HepG2 (cell line): ENCODE results near the gene RRN3. TPM values are rescaled to one million over a fixed set of nuclear protein-coding genes. Genes with fewer than 3 reads are reported as not detected.
"Not testable (repeated sequence)": the region's sequence is repeated elsewhere in the genome, so short reads cannot be mapped to it uniquely, and the experiment has no call there.

Source experiments
- ATAC-seq: fragments of 200-7000 bp; cut with Tn5 transposase; 3 replicates; pipeline ENCODE4 v1.9.1; 2020; ENCODE audit warnings: mild to moderate bottlenecking, moderate library complexity
- BruUV-seq: library from RNA; stranded (reverse); fragments of 400-500 nt; replicated peaks from 2 replicates; lab custom pipeline; 2021; lab: Mats Ljungman, UMichigan
- CTCF ChIA-PET: fragments of 300-600 bp; formaldehyde crosslinking; extraction: SDS; loops from one replicate; lab custom pipeline; 2021; ENCODE audit warnings: low total read pairs, inconsistent platforms, low intra/inter-chr PET ratio; lab: Yijun Ruan, JAX
- POLR2A ChIA-PET: fragments of 350-600 bp; sonication (Branson Sonifier 250); formaldehyde crosslinking; loops from one replicate; lab custom pipeline; 2020; ENCODE audit warnings: antibody characterized with exemption, inconsistent platforms; lab: Yijun Ruan, JAX
- DNase-seq: peaks from one replicate; pipeline ENCODE4 v3.0.0-alpha.2; 2015; ENCODE audit warnings: low spot score
- FAIRE-seq: peaks from 3 replicates; lab custom pipeline; 2011; peaks lifted over from hg19 to GRCh38; lab: Jason Lieb, UNC
- H2AFZ ChIP-seq: one replicate; pipeline ENCODE4 v1.6.1; 2011; ENCODE audit warnings: low read length, inconsistent platforms
- H3K27ac ChIP-seq: fragments of 300-600 bp; 3 replicates; pipeline ENCODE4 v1.8.0; 2011; ENCODE audit warnings: mixed run types, mild to moderate bottlenecking, mixed read lengths, low read length, inconsistent platforms; ENCODE audit not compliant: insufficient read depth; ENCODE audit errors: extremely low read length
- H3K27me3 ChIP-seq, 2 experiments: fragments of 200-600 bp in 1 of 2; 2 replicates in 1 of 2; 3 replicates in 1 of 2; pipeline versions ENCODE4 v1.6.0 to v1.8.0; 2011; ENCODE audit warnings: low read length in 2 of 2, mild to moderate bottlenecking in 2 of 2, moderate library complexity in 2 of 2, inconsistent platforms in 1 of 2; ENCODE audit not compliant: insufficient read depth in 2 of 2, control insufficient read depth in 1 of 2
- H3K36me3 ChIP-seq, 2 experiments: fragments of 200-600 bp in 1 of 2; replicated peaks in 1 of 2; 2 replicates in 1 of 2; 3 replicates in 1 of 2; pipeline versions ENCODE4 v1.5.1 to v1.8.0; 2011; ENCODE audit warnings: low read length in 2 of 2, inconsistent platforms in 1 of 2; ENCODE audit not compliant: insufficient read depth in 2 of 2, control insufficient read depth in 1 of 2
- H3K4me1 ChIP-seq: 2 replicates; pipeline ENCODE4 v1.5.1; 2012; ENCODE audit warnings: low read length, inconsistent platforms; ENCODE audit not compliant: insufficient read depth
- H3K4me2 ChIP-seq: 2 replicates; pipeline ENCODE4 v1.6.0; 2011; ENCODE audit warnings: low read depth, low read length, inconsistent platforms
- H3K4me3 ChIP-seq, 3 experiments: fragments of 200-600 bp in 1 of 3; sonication (generic), shearing (Covaris generic) in 1 of 3; replicated peaks in 1 of 3; 2 replicates each; pipeline ENCODE4 v1.5.1; 2011 to 2016; ENCODE audit warnings: low read length in 3 of 3, inconsistent platforms in 2 of 3, low read depth in 2 of 3, mild to moderate bottlenecking in 2 of 3, control low read depth in 1 of 3, mixed read lengths in 1 of 3; ENCODE audit not compliant: insufficient read depth in 1 of 3
- H3K79me2 ChIP-seq: one replicate; pipeline ENCODE4 v1.6.1; 2011; ENCODE audit warnings: low read length, inconsistent platforms; ENCODE audit not compliant: insufficient read depth
- H3K9ac ChIP-seq: 2 replicates; pipeline ENCODE4 v1.6.0; 2011; ENCODE audit warnings: mild to moderate bottlenecking, low read depth, low read length, inconsistent platforms; ENCODE audit not compliant: insufficient read depth
- H3K9me3 ChIP-seq: 2 replicates; pipeline ENCODE4 v1.5.1; 2012; ENCODE audit warnings: mild to moderate bottlenecking, low read length
- H4K20me1 ChIP-seq: 2 replicates; pipeline ENCODE4 v1.6.0; 2011; ENCODE audit warnings: inconsistent platforms, mild to moderate bottlenecking, low read length, moderate library complexity; ENCODE audit not compliant: insufficient read depth
- MTF2 ChIP-seq: sonication (generic); formaldehyde crosslinking; IDR thresholded peaks from 2 replicates; pipeline ENCODE4 v1.5.0; 2020; ENCODE audit warnings: missing genetic modification reagents, borderline replicate concordance
- ZNF142 ChIP-seq: sonication (generic); formaldehyde crosslinking; IDR thresholded peaks from 2 replicates; pipeline ENCODE4 v1.4.0; 2020; ENCODE audit warnings: missing genetic modification reagents
- ZNF446 ChIP-seq: sonication (generic); formaldehyde crosslinking; IDR thresholded peaks from 2 replicates; pipeline ENCODE4 v1.5.0; 2020; ENCODE audit warnings: mild to moderate bottlenecking, missing genetic modification reagents
- ZNF709 ChIP-seq: sonication (generic); formaldehyde crosslinking; IDR thresholded peaks from 2 replicates; pipeline ENCODE4 v1.5.0; 2020; ENCODE audit warnings: mild to moderate bottlenecking, missing genetic modification reagents
- WGBS: methylation state at CpG from one replicate; pipeline ENCODE4 v1.1.6; 2017; ENCODE audit warnings: low lambda C conversion rate; 5-methylcytosine and 5-hydroxymethylcytosine counted together
- in situ Hi-C: cut with HindIII; loops from 2 replicates; pipeline ENCODE4 v1.10.0; 2017; ENCODE audit warnings: low pct_unique_long_range_greater_than_20kb; ENCODE audit not compliant: extremely low pct_ligation_motif_present
- intact Hi-C: fragments of 100-400 bp; cut with micrococcal nuclease; formaldehyde crosslinking; loops from one replicate; pipeline ENCODE4 v1.10.0; 2022; ENCODE audit not compliant: unreplicated experiment
- polyA plus RNA-seq, 8 experiments: library from polyadenylated mRNA; depleted of rRNA in 3 of 8; stranded (reverse) in 7 of 8; unstranded in 1 of 8; fragments of >200 nt; fragmentation: Illumina TruSeq in 4 of 8; extraction: Trizol in 4 of 8; gene quantifications; 2 replicates each; pipeline versions ENCODE4 v1.2.1 to v1.2.3, GENCODE V29; 2011 to 2016; ENCODE audit warnings: low read depth in 4 of 8, missing spikeins in 1 of 8, mixed read lengths in 1 of 8; ENCODE audit not compliant: insufficient read depth in 1 of 8
- total RNA-seq, 5 experiments: library from RNA; depleted of rRNA; stranded (reverse); fragments of >200 nt; fragmentation: Illumina TruSeq; extraction: Trizol; gene quantifications; 2 replicates each; pipeline ENCODE4 v1.2.3, GENCODE V29; 2016; ENCODE audit warnings: low read depth in 1 of 5

RRN3 gene
- total and polyA plus RNA-seq, 2 of the 13 experiments (the other 11 are each of a cell fraction or from before 2014, with no cell fraction given): 45.8 to 67.0 TPM

- H3K27me3 ChIP-seq, H4K20me1 ChIP-seq, H2AFZ ChIP-seq, in situ Hi-C loops, intact Hi-C loops: not testable (repeated sequence)
- H3K27ac ChIP-seq: peak overlapping the region; percentile 75
- H3K36me3 ChIP-seq: peaks cover 4 to 26% of the 10 kb centered on the region in 2 experiments; a peak in 4 of 5 replicates
- POLR2A ChIA-PET: interaction anchor here (0.8 to 2.1 kb wide), 12 partner anchors 10 to 549 kb away, joined by 3 to 17 read pairs (median 4); partner anchors contain the start of gene MARF1
- peak overlapping the region; percentile 76 to 91 (median 85) for H3K4me3 ChIP-seq
- peaks cover 20% of the 10 kb centered on the region for H3K79me2 ChIP-seq
- BruUV-seq: TSS peak; percentile 82
- H3K9ac ChIP-seq: peak overlapping the region; percentile 91
- 0 out of 2 replicates have a peak, but pooled peaks have one; percentile 10 for TF ChIP-seq MTF2
- 0 out of 2 replicates have a peak, but pooled peaks have one; percentile 8 for TF ChIP-seq ZNF446
- TF ChIP-seq ZNF142 (CRISPR knock-in tag): 0 out of 2 replicates have a peak, but pooled peaks have one; percentile 6
- TF ChIP-seq ZNF709: 0 out of 2 replicates have a peak, but pooled peaks have one; percentile 2
- TF ChIP-seq, all 625 proteins: peak for 4; not testable (repeated sequence) for 621
- WGBS: 2% methylated on average over 14 of the region's 14 CpGs
- Histone ChIP-seq H3K4me2 (peak overlapping the region; percentile 92), H3K4me1 (peaks cover 42% of the 10 kb centered on the region)
- DNase-seq, ATAC-seq, FAIRE-seq, H3K9me3 ChIP-seq, CTCF ChIA-PET: not testable (repeated sequence)
Measured at GRCh38 chr16:15093571-15093954, 509 bp downstream of the RRN3 start.
